GM18499 (cell line): ENCODE results near the gene SMARCB1.

Experiments
- ATAC-seq: cut with Tn5 transposase; IDR thresholded peaks from one replicate; pipeline ENCODE4 v1.9.1; 2021; ENCODE audit warnings: moderate number of reproducible peaks; ENCODE audit not compliant: insufficient read depth, unreplicated experiment

The SMARCB1 gene

GRCh38 chr22:23826510-23827350 lies 40.0 kb downstream of the SMARCB1 start:
- ATAC-seq = no peak

GRCh38 chr22:23827351-23827995 lies 40.7 kb downstream of the SMARCB1 start:
- no peak for ATAC-seq

GRCh38 chr22:23828800-23829680 lies 42.3 kb downstream of the SMARCB1 start:
- ATAC-seq = no peak

GRCh38 chr22:23829845-23830372 lies 43.1 kb downstream of the SMARCB1 start:
- ATAC-seq = no peak

GRCh38 chr22:23831261-23831660 lies 44.5 kb downstream of the SMARCB1 start:
- ATAC-seq = no peak

- no peak for ATAC-seq
These were observed 45.0 kb downstream of the SMARCB1 start for GRCh38 chr22:23831781-23832180.

GRCh38 chr22:23832226-23833016 lies 45.7 kb downstream of the SMARCB1 start:
- ATAC-seq = no peak

GRCh38 chr22:23833017-23833751 lies 46.4 kb downstream of the SMARCB1 start:
- no peak for ATAC-seq

- no peak for ATAC-seq
These were observed 47.1 kb downstream of the SMARCB1 start for GRCh38 chr22:23833911-23834317.

- no peak for ATAC-seq
These were observed 47.6 kb downstream of the SMARCB1 start for GRCh38 chr22:23834406-23834792.

GRCh38 chr22:23834793-23835483 lies 48.2 kb downstream of the SMARCB1 start:
- no peak for ATAC-seq

GRCh38 chr22:23835484-23836144 lies 48.8 kb downstream of the SMARCB1 start:
- ATAC-seq = no peak

GRCh38 chr22:23836281-23836680 lies 49.5 kb downstream of the SMARCB1 start:
- ATAC-seq = no peak

GRCh38 chr22:23836692-23837495 lies 50.1 kb downstream of the SMARCB1 start:
- ATAC-seq = no peak

- no peak for ATAC-seq
These were observed 50.7 kb downstream of the SMARCB1 start for GRCh38 chr22:23837496-23837859.

- no peak for ATAC-seq
These were observed 51.3 kb downstream of the SMARCB1 start for GRCh38 chr22:23837911-23838680.
